HG03103 (cell line): ENCODE measurements around the gene PDZD7.
A peak's percentile ranks its signal among the peaks of the same experiment; 100 is the strongest.

Experiments
- ATAC-seq: cut with Tn5 transposase; IDR thresholded peaks from one replicate; pipeline ENCODE4 v1.9.1; 2021; ENCODE audit warnings: low read depth; ENCODE audit not compliant: unreplicated experiment

Gene PDZD7

GRCh38 chr10:101020427-101021075, 10.4 kb downstream of the PDZD7 start:
- ATAC-seq = no peak

GRCh38 chr10:101019440-101019703, 11.6 kb downstream of the PDZD7 start:
- no peak for ATAC-seq

DNA sequence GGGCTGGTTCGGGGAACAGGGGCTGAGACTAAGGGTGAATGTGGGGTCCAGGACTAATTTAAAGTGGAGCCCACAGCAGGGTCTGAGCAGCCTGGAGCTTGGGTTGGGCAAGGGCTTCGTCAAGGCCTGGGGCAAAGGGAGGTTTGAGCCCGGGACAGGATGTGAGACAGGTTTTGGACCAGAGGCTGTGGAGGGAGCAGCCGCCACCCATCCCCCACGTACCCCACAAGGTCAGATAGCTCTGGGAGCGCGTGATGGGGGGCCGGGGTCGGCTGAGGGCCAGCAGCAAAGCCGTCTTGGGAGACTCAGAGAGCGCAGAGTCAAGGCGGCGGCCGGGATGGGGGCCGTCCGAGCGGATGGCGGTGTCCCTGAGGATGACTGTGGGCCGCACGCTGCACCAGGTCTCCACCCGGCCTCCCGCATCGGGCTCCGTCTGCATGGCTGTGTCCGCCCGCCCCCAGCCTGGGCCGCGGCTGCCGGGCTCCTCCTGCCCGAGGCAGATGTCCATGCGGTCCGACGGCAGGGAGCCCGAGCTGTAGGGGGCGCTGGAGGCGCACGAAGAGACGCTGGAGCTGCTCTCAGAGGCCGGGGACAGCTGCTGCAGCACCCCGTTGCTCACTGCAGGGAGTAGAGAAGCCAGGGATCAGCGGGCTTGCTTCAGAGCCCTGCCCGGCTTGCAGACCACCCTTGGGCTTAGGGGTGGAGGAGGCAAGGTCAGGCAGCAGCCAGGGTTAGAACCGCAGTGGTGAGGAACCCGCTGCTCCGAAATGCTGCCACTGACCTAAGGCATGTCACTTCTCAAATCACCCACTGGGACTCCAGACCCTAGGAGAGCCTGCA, 12.1 kb downstream of the PDZD7 start:
- no peak for ATAC-seq

DNA sequence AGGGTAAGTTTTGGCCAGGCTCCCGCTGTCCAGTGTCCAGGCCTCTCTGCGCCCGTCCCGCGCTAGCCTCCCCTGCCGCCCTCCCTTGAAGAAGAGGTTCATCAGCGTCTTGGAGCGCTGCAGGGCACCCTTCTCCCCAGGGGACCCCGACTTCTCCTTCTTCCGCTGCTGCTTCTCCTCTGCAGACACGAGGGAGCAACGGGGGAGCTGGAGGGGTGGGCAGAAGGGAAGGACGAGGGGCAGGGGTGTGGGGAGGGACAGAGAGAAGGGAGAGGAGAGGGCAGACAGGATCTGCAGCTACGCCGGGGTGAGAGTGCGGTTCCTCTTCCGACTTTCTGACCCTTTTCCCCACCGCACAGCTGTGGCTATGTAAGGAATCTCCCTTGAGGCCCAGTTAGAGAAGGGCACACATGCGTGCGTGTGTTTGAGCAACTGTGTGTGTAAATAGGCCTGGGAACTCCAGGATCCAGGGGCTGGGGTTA, 12.8 kb downstream of the PDZD7 start:
- ATAC-seq = no peak

DNA sequence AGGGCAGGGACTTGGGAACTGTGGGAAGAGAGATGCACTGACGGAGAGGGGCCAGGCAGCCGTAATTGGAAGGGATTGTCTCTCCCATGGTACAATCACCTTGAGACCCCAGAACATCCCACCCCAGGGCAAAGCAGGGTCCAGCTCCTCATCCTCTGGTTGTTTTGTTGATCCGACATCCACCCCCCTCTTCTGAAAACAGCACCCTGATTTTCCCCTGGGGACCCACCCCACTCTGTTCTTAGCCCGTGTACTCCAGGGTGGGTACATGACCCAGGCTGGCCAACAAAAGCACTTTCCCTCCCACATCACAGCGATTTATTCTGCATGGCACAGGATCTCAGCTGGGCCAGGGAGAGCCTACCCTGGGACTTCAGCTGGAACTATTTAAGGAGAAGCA, 14.1 kb downstream of the PDZD7 start:
- ATAC-seq = no peak

DNA sequence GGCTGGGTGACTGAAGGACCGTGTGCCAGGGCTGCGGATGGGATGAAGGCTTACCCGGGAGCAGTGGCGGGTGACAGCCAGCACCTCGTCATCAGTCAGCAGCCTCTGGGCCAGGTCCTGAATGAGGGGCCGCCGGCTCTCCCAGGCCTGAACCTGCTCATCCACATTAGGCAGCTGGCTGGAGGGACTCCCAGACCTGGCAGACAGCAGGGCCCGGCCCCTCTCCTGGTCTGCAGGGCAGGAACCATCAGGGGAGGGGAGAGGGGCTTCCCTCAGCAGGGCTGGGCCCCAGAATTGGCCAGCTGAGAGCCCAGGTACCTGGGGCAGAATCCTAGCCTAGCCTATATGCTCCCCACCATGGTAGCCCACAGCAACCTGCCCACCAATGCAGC, 15.4 kb downstream of the PDZD7 start:
- no peak for ATAC-seq

- no peak for ATAC-seq
Measured at GRCh38 chr10:101014966-101015581, 15.9 kb downstream of the PDZD7 start.

- no peak for ATAC-seq
Measured at GRCh38 chr10:101014230-101014884, 16.6 kb downstream of the PDZD7 start.

GRCh38 chr10:101013365-101013825, 17.5 kb downstream of the PDZD7 start:
- no peak for ATAC-seq

DNA sequence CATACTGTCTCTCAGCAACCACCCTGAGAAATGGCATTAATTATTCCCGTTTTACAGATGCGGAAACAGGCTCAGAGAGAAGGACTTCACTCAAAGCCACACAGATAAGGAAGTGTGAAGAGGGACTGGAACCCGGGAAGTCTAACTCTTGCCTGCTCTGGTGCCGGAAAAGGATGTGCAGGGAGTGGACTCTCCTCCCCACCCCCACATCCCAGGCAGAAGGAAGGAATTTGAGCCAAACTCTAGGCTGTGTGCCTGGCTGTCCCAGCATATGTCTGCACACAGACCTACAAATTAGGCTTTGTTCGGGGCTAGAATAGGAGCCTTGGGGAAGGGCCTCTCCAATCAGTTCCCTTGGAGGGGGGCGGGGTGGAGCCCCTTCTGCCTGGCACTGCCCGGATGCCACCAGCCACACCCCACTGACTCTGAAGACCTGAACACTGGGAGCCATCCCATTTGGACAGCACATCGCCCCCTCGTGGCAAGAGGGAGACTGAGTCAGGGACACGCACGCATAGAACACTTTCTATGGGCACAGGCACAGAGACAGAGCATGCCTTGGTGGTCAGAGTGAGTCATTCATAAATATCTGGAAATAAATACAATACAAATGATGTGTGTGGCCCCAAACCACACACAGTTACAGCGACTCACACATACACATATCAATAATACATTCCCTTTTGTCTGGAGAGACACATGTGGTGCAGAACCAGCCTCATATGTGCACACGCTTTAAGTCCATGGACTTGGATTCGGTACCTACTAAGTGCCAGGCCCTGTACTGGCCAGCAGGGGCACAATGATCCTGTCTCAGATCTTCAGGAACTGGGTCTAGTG, 18.2 kb downstream of the PDZD7 start:
- ATAC-seq = peak; percentile 71

GRCh38 chr10:101011517-101012423, 19.2 kb downstream of the PDZD7 start:
- no peak for ATAC-seq

DNA sequence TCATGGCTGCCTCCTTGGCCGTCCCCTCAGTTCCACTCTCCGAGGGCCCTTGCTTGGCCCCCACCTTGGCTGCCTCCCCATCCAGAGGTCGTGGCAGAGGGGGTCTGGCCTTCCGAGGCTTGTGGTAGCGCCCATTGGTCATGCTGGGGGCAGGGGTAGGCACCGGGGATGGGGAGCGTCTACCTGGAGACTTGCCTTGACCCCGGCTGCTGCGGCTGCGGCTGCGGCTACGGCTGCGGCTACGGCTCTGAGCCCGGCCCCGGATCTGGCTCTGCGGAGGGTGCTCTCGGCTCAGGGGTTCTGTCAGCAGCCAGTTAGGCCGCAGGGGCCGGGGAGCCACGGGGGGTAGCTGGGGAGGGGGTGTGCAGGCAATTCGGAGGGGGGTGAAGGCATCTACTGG, 20.6 kb downstream of the PDZD7 start:
- ATAC-seq = no peak

DNA sequence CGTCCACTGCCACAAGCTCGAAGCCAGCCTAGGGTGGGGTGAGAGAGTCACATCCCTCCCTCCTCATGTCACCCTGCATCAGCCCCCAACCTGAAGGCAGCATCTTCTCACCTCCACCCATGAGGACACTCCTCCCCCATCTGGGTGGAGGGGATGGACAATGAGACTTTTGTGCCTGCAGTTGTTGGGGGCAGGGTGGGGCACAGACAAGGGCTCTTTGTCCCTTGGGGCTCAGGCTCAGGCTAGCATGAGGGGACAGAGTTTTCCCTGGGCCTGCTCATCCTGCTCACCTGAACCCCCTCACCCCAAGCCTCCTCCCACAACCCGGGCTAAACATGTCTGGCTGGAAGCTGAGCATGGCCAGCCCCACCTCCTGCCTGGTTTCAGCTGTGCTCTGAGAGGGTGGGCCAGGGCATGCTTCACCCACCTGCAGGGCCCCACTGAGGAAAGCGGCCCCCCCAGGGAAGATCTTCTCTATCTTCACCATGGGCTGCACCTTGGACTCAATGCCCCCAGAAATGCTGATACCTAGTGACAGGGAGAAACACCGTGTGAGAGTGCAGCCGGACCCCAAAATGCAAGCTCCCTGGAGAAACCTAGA, 22.0 kb downstream of the PDZD7 start:
- ATAC-seq = no peak

DNA sequence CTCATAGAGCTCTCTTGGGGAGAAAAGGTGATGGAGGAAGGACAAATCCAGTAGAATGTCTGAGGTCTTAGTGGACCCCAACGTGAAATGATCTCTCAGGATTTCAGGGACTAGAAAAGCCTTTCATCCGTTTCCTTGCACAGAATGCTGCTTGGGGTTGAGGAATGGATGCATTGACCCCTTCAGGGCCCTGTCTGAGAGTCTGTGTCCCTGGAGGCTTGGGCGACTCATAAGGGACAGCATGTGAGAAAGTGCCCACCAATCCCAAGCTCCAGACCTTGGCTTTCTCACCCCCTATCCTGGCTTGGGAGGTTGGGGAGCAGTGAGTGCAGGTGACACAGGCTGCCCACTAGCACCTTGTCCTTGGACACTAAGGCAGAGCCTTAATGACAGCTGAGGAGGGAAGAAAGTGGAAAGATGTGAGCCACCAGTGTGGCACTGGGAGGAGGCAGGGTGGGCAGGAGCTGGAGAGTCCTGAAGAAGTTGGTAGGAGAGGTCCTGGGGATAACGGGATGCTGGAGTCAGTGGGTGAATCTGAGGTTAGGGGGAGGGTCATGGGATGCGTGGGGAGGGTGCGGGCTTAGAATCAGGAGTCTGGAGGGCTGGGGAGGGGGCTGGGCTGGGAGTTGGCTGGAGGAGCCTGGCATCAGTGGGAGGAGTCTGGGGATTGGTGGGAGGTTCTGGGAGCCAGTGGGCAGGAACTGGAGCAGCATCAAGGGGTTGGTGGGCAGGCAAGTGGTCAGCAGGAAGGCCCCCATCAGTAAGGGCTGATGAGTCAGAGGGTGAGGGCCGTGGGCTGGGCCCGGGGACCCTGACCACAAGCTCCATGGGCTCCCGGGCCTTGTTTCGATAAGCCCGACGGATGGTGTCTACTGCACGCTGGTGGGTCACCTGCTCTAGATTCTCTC, 22.8 kb downstream of the PDZD7 start:
- ATAC-seq = no peak

GRCh38 chr10:101007099-101007711, 23.7 kb downstream of the PDZD7 start:
- ATAC-seq = no peak

GRCh38 chr10:101006593-101007098, 24.3 kb downstream of the PDZD7 start:
- no peak for ATAC-seq

DNA sequence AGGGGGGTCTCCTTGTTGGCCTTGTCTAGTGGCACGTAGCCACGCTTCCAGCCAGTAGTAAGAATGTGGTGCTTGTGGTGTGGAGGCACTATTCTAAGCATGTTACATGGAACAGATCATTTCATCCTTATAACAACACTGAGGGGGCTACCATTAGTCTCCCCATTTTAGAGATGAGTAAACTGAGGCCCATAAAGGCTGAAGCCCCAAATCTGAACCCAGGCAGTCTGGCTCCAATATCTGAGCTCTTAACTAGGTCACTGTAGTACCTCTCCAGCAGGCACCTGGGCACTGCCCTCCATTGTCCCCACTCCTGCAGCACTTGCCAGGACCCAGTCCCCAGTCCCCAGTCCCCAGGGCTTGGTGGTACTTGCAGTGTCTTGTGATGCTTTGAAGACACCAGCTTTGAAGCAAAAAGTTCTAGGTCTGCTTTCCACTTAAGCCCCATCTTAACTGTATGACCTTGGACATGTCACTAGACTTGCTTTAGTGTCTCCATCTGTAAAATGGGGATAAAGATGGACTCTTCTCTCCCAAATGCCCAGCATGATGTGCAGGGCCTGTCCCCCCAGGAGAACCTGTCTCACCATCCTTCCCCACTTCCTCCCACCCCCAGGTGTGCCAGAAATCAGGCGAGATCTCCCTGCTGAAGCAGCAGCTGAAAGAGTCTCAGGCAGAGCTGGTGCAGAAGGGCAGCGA, 24.9 kb downstream of the PDZD7 start:
- ATAC-seq = no peak
